ENCODE data around the gene SLC6A15. TPM values are rescaled to one million over a fixed set of nuclear protein-coding genes. Genes with fewer than 3 reads are reported as not detected.

Gene SLC6A15
- 1 to 10 TPM in 1 of 4 donors, under 1 TPM in 3; 0.40 to 1.3 (median 0.83) TPM for total RNA-seq

DNA sequence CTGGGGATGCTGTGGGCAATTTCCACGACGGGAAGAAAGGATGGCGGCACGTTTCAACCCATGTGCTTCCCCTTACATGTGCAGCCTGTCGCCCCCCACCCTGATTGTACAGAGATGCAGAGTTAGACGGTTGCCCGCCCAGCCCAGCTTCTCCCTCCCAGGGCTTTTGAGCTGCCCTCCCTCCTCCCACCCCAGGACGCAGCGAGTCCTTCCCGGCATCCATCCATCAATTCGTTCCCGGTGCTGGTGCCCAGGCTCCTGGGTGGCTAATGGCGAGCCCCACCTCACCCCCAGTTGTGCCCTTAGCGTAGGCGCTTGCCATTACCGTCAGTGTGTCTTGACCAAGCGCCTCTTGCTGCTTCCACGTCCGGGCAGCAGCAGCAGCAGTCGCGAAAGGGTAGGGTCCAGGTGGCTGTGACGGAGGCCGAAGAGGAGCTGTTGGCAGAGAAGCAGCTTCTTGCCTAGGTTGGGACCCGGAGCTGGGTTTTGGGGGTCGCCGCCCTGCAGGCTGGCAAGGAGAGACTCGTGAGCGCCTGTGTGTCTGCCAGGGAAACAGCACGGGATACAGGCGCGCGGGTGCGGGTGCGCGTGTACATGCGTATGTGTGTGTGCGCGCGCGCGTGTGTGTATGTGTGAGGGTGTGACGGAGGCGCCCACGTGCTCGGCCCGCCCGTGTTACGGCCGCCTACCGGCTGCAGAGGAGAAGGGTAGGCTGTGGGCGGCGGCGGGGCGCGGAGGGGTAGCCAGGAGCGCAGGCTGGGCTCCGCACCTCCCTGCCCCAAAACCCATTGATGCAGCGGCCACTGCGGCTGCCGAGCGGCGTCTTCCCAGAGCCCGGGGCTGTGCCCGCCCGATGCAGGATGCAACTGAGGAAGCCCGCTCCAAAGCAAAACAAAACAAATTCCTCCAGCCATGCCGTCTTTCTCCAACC is at the start of gene SLC6A15:
Gene SLC6A15 (minus strand): TSS at position 602 of the 931 bp plus-strand sequence. CDS start 20,679 bp downstream, outside the sequence.
- DNase-seq (ENCODE audit: extremely low spot score) = no peak
- Histone ChIP-seq H3K36me3 (no peaks in the 10 kb centered on the region), H3K27ac (replicated peaks in 1 of 4) (no peak within 1 kb of the TSS), H3K4me3 (peak within 1 kb of the TSS; percentile 40 to 57 (median 45)), H3K27me3 (peaks cover 0 to 50% (median 8%) of the 10 kb centered on the region in 4 donors), H3K9me3 (no peaks in the 10 kb centered on the region), H3K4me1 (peaks cover 8 to 27% (median 22%) of the 10 kb centered on the region in 4 donors)
- intact Hi-C loops (cut with DNase I) = no loop called here
- WGBS = under 1% methylated on average over 18 of the region's 67 CpGs
- no peak for TF ChIP-seq POLR2A (IDR thresholded peaks at IDR 0.05; ENCODE audit: low read depth)
- TF ChIP-seq EP300 (IDR thresholded peaks at IDR 0.05) = no peak
- TF ChIP-seq POLR2AphosphoS5 (IDR thresholded peaks at IDR 0.05) = no peak

DNA sequence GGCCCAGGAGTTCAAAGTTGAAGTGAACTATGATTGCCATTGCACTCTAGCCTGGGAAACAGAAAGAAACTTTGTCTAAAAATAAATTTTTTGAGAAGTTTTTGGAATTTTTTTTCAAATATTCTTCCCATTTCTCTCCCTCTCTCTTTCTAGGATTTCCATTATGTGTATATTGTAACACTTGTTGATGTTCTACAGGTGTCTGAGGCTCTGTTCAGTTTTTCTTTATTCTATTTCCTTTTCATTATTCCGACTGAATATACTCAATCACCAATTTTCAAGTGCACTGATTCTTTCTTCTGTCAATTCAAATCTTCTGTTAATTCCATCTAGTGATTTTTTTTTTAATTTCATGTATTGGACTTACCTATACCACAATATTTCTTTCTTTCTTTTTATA is 48.3 kb upstream of the SLC6A15 start:
- 76% methylated on average over 1 of the region's 1 CpG for WGBS

DNA sequence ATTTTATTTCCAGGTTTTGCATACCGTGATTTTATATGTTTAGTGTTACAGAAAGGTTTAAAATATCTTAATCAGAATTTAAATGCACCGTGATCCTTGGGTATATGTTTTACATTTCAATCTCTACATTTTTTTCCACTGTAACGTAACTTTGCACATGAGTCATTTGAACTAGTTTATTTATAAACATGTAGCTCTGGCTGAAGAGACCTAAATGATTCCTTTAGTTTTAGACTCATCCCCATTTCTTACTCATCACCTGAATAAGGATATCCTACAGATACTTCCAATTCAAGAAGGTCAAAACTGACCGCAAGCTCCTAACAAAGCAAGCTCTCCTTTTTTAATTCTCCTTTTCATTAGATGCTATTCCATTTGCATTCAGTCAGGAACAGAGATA is 42.7 kb upstream of the SLC6A15 start:
- Histone ChIP-seq H3K4me3 (no peak overlapping the region), H3K4me1 (no peaks in the 10 kb centered on the region), H3K9me3 (no peaks in the 10 kb centered on the region), H3K27ac (replicated peaks in 1 of 4) (no peak overlapping the region), H3K27me3 (no peaks in the 10 kb centered on the region), H3K36me3 (no peaks in the 10 kb centered on the region)
- TF ChIP-seq POLR2A (IDR thresholded peaks at IDR 0.05; ENCODE audit: low read depth) = no peak
- TF ChIP-seq, protein P1, sequence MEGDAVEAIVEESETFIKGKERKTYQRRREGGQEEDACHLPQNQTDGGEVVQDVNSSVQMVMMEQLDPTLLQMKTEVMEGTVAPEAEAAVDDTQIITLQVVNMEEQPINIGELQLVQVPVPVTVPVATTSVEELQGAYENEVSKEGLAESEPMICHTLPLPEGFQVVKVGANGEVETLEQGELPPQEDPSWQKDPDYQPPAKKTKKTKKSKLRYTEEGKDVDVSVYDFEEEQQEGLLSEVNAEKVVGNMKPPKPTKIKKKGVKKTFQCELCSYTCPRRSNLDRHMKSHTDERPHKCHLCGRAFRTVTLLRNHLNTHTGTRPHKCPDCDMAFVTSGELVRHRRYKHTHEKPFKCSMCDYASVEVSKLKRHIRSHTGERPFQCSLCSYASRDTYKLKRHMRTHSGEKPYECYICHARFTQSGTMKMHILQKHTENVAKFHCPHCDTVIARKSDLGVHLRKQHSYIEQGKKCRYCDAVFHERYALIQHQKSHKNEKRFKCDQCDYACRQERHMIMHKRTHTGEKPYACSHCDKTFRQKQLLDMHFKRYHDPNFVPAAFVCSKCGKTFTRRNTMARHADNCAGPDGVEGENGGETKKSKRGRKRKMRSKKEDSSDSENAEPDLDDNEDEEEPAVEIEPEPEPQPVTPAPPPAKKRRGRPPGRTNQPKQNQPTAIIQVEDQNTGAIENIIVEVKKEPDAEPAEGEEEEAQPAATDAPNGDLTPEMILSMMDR (IDR thresholded peaks at IDR 0.05) = no peak
- no peak for TF ChIP-seq POLR2AphosphoS5 (IDR thresholded peaks at IDR 0.05)
- no peak for TF ChIP-seq EP300 (IDR thresholded peaks at IDR 0.05)
- 66% methylated on average over 4 of the region's 4 CpGs for WGBS
- intact Hi-C loops (cut with DNase I) = no loop called here
- DNase-seq (ENCODE audit: extremely low spot score) = no peak

More for the DNA sequence above, 48.3 kb upstream of the SLC6A15 start:
- Histone ChIP-seq H3K27me3 (no peaks in the 10 kb centered on the region), H3K36me3 (no peaks in the 10 kb centered on the region), H3K9me3 (no peaks in the 10 kb centered on the region), H3K4me1 (no peaks in the 10 kb centered on the region), H3K4me3 (no peak overlapping the region), H3K27ac (replicated peaks in 1 of 4) (no peak overlapping the region)
- DNase-seq (ENCODE audit: extremely low spot score) = no peak
- intact Hi-C loops (cut with DNase I) = no loop called here
- TF ChIP-seq POLR2AphosphoS5 (IDR thresholded peaks at IDR 0.05) (no peak), POLR2A (IDR thresholded peaks at IDR 0.05; ENCODE audit: low read depth) (no peak), EP300 (IDR thresholded peaks at IDR 0.05) (no peak)
- TF ChIP-seq, protein P1 (IDR thresholded peaks at IDR 0.05) = no peak

DNA sequence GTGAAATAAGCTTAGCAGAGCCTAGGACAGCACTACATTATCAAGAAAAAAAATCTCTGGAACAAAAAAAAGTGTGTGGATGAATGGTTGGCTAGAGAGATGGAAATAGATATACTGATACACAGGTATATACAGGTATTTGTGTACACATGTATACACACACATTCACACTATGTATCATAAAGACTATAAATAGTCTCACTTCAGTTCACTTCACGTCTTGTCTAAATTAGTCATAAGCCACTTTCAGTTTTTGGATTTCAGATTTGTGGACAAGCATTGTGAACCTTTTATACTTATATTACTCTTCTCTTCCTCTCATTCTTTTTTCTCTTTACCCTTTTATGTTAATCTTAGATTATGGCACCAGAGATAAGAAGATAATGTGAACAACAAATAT is 41.8 kb upstream of the SLC6A15 start:
- intact Hi-C loops (cut with DNase I) = no loop called here
- H3K4me3 ChIP-seq = no peak overlapping the region
- no peak overlapping the region for H3K27ac ChIP-seq (replicated peaks in 1 of 4)
- no peaks in the 10 kb centered on the region for H3K4me1 ChIP-seq
- TF ChIP-seq POLR2AphosphoS5 (IDR thresholded peaks at IDR 0.05) (no peak), POLR2A (IDR thresholded peaks at IDR 0.05; ENCODE audit: low read depth) (no peak), EP300 (IDR thresholded peaks at IDR 0.05) (no peak)
- TF ChIP-seq, protein P1 (IDR thresholded peaks at IDR 0.05) = no peak
- H3K36me3 ChIP-seq = no peaks in the 10 kb centered on the region
- H3K9me3 ChIP-seq = no peaks in the 10 kb centered on the region
- DNase-seq (ENCODE audit: extremely low spot score) = no peak
- WGBS = 68% methylated on average over 1 of the region's 1 CpG
- no peaks in the 10 kb centered on the region for H3K27me3 ChIP-seq

DNA sequence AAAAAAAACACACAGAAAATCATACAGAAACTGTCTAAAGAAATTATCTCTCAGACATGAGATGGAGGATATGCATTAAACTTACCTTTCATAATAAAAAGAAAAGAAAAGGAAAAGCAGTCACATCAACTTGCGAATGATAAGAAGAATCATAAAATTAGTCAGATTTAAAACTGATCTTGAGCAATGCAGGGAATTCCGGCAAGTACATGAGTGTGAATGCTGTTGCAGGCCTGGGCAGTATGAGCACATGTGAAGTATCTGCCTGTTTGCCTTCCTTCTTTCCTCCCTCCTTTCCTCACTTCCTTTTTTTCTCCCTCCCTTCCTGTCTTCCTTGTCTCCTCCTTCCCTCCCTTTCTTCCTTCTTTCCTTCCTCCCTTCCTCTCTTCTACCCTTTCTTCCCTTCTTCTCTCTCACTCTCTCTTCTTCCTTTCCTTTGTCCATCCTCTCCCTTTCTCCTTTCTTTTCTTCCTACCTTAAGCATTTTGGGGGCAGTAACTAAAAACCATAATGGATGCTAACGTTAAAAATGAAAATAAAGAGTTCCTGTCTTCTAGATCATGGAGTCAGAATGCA is 38.5 kb upstream of the SLC6A15 start:
- no peaks in the 10 kb centered on the region for H3K4me1 ChIP-seq
- no peak for TF ChIP-seq EP300 (IDR thresholded peaks at IDR 0.05)
- TF ChIP-seq, protein P1 (IDR thresholded peaks at IDR 0.05) = no peak
- TF ChIP-seq POLR2AphosphoS5 (IDR thresholded peaks at IDR 0.05) = no peak
- TF ChIP-seq POLR2A (IDR thresholded peaks at IDR 0.05; ENCODE audit: low read depth) = no peak
- no peaks in the 10 kb centered on the region for H3K9me3 ChIP-seq
- no peak for DNase-seq (ENCODE audit: extremely low spot score)
- no peaks in the 10 kb centered on the region for H3K36me3 ChIP-seq
- H3K27ac ChIP-seq (replicated peaks in 1 of 4) = no peak overlapping the region
- intact Hi-C loops (cut with DNase I) = no loop called here
- 81% methylated on average over 3 of the region's 3 CpGs for WGBS
- no peak overlapping the region for H3K4me3 ChIP-seq
- H3K27me3 ChIP-seq = no peaks in the 10 kb centered on the region

Measured in esophagus muscularis mucosa (tissue), 4 donors.